Measurements from ENCODE around the gene BEX4.

DNA sequence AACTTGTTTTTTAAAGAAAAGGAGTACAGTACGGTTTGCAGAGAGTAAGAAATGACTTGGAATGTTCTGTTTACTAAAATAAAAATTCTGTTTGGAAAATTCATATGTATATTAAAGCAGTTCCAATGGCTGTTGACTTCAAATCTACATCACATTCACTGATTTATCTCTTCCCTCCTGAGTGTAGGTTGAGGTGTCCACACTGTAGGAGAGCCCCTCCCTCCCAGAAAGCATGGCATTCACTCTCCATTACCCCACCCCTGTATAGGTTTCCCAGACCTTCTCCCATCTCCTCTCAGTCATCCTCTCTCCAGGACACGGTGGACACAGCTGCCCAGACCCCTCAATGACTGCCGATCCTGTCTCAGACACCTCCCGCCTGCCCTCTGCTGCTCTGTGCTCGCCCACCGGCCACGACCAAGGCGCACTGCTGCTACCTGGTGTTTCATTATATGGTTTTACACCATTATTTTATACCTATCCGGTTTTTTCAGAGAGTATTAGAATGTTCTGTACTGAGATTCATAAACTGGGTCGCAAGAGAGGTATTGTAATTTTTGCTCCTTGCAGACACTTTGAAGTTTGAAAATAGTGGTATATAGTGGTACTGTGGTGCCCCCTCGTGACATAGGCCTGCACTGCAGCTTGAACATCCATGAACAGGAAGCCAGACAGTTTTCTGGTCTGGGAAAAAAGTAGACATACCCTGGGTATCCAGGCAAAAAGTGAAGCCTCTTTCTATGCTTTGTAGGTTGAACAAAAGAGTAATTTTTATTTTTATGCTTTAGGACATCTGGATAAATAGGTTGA lies 38.8 kb upstream of the BEX4 start:
- TF ChIP-seq ZSCAN12 (CRISPR knock-in tag; IDR thresholded peaks at IDR 0.05) (no peak), ZNF235 (CRISPR knock-in tag; IDR thresholded peaks at IDR 0.05; ENCODE audit: borderline replicate concordance) (no peak), ZNF773 (CRISPR knock-in tag; IDR thresholded peaks at IDR 0.05; ENCODE audit: borderline replicate concordance) (no peak), POLR2A (IDR thresholded peaks at IDR 0.05; ENCODE audit: insufficient read depth in 1 of 2, low read depth in 2 of 2, low read length in 2 of 2) (no peak), CEBPB (IDR thresholded peaks at IDR 0.05; ENCODE audit: borderline replicate concordance, low read depth, low read length) (no peak), ZNF382 (CRISPR knock-in tag; IDR thresholded peaks at IDR 0.05; ENCODE audit: borderline replicate concordance) (no peak)
